Stimulated activated CD4-positive, alpha-beta T cell treated with anti-CD3 and anti-CD28 coated beads, Interleukin-15, amount 100 ng/mL, for 24 hours (primary cell): ENCODE results near the gene AAMDC.
"Not testable (repeated sequence)": the region's sequence is repeated elsewhere in the genome, so short reads cannot be mapped to it uniquely, and the experiment has no call there.

Experiments used
- DNase-seq: peaks from one replicate; pipeline ENCODE4 v3.0.0-alpha.2; 2020

The AAMDC gene

DNA sequence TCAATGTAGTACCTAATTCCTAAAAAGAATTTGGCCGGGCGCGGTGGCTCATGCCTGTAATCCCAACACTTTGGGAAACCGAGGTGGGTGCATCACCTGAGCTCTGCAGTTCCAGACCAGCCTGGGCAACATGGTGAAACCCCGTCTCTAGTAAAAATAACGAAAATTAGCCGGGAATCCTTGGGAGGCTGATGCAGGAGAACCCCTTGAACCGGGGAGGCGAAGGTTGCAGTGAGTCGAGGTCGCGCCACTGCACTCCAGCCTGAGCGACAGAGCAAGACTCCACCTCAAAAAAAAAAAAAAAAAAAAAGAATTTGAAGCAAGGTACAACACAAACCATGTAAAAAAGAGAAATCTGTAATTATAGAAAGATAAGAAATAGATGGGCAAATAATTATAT, 1.2 kb downstream of the AAMDC start:
- DNase-seq = not testable (repeated sequence)

DNA sequence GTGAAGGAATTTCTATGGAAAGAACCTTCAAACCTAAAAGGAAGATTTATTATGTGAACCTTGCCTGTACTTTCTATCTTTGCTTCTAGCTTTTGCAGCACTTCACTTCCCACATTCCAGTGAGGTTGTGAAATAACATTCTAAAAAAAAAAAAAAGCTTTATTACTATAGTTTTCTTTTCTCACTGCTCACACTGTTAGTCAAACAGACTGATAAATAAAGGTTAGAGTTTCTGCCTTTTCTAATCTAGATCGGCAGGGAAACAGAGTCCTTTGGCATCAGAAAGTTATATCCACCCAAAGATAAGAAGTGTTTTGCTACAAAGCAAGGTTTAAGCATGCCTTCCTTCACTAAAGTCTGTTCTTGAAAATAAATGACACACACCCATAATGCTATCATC, 2.8 kb downstream of the AAMDC start:
- DNase-seq = no peak

DNA sequence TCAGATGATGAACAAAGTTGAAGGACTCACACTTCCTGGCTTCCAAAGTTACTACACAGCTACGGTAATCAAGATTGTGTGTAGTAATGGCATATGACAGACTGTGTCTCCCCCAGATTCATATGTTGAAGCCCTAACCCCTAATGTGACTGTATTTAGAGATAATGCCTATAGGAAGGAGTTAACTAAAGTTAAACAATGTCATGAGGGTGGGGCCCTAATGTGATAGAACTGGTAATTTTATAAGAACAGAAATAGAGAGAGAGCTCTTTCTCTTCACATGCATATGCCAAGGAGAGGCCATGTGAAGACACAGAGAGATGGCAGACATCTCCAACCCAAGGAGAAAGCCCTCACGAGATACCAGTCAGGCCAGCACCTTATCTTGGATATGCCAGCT, 8.0 kb downstream of the AAMDC start:
- no peak for DNase-seq

DNA sequence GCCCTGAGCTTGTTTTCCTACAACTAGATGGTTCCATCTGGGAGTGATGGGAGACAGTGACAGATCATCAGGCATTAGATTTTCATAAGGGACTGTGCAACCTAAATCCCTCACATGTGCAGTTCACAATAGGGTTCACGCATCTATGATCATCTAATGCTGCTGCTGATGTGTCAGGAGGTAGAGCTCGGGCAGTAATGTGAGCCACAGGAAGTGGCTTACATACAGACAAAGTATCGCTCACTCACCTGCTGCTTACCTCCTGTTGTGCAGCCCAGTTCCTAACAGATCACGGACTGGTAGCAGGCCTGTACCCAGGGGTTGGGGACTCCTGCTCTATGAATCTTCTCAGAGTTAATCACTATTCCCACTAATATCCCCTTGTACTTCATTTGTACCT, 12.4 kb downstream of the AAMDC start:
- DNase-seq = no peak

DNA sequence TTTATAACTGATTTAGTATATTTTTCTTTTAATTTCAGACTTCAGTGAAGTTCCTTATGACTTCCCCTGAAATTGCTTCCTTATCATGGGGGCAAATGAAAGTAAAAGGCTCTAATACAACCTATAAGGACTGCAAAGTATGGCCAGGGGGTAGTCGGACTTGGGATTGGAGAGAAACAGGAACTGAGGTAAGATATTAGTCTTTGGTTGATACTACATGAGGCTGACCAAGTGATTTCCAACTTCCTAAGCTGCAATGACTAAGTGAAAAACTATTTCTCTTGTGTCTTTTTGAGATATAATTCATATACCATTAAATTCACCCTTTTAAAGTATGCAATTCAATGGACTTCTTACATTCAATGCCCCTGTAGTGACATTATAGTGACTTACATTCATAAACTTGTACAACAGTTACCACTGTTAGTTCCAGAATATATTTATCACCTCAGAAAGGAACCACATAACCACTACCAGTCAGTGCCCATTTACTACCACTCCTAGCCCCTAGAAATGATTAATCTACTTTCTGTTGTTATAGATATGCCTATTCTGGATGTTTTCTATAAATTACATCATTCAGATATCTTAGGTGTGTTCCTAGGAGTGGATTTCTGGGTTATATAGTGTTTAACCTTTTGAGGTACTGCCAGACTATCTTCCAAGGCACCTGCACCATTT, 21.6 kb downstream of the AAMDC start:
- DNase-seq = no peak

DNA sequence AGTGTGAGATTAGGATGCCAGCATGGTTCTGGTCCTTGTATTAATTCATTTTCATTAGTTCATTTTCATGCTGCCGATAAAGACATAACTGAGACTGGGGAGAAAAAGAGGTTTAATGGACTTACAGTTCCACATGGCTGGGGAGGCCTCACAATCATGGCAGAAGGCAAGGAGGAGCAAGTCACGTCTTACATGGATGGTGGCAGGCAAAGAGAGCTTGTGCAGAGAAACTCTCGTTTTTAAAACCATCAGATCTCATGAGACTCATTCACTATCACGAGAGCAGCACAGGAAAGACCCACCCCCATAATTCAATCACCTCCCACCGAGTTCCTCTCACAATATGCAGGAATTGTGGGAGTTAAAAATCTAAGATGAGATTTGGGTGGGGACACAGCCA, 22.8 kb downstream of the AAMDC start:
- not testable (repeated sequence) for DNase-seq

DNA sequence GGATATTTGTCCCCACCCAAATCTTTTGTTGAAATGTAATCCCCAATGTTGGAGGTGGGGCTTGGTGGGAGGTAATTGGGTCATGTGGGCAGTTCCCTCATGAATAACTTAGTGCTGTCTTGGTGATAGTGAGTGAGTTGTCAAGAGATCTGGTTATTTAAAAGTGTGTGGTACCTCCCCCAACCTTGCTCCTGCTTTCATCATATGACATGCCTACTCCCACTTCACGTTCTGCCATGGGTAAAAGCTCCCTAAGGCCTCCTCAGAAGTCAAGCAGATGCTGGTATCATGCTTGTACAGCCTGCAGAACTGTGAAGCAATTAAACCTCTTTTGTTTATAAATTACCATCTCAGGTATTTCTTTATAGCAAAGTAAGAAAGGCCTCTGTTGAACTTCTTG, 30.6 kb downstream of the AAMDC start:
- no peak for DNase-seq

DNA sequence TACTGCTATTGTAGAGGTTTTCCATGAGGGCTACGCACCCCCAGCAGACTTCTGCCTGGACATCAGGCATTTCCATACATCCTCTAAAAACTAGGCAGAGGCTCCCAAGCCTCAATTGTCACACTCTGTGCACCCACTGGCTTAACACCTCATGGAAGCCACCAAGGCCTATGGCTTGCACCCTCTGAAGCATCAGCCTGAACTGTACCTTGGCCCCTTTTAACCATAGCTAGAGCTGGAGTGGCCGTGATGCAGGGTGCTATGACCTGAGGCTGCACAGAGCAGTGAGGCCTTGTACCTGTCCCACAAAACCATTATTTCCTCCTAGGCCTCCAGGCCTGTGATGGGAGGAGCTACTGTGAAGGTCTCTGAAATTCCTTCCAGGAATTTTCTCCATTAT, 33.9 kb downstream of the AAMDC start:
- DNase-seq = no peak

DNA sequence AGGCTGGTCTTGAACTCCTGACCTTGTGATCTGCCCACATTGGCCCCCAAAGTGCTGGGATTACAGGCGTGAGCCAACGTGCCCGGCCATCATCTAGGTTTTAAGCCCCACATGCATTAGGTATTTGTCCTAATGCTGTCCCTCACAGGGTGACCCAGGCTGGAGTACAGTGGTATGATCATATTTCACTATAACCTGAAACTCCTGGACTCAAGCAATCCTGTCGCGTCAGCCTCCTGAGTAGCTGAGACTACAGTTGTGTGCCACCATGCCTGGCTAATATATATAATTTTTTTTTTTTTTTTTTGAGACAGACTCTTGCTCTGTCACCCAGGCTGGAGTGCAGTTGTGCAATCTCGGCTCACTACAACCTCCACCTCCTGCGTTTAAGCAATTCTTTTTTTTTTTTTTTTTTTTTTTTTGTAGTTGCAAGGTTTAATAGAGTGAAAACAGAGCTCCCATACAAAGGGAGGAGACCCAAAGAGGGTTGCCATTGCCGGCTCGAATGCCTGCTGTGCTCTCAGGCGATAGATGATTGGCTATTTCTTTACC, 37.0 kb downstream of the AAMDC start:
- DNase-seq = not testable (repeated sequence)

DNA sequence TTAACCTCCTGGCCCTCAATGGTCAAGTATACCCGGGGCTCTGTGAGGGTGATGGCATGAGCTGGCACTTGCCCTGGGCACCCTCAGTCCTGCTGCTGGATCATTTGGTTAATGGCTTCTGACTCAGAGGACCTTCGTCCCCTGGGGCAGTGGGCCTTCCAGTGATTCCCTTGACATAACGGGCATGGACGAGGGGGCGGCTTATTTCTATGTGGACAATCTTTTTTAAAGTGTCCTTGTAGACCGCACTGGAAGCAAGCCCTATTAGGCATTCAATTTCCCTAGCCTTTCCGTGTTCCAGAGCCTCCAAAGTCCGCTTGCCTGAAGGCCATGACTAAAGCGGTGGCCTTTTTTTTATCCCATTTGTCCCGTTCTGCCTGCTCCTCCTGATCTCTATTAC, 40.5 kb downstream of the AAMDC start:
- DNase-seq = not testable (repeated sequence)

DNA sequence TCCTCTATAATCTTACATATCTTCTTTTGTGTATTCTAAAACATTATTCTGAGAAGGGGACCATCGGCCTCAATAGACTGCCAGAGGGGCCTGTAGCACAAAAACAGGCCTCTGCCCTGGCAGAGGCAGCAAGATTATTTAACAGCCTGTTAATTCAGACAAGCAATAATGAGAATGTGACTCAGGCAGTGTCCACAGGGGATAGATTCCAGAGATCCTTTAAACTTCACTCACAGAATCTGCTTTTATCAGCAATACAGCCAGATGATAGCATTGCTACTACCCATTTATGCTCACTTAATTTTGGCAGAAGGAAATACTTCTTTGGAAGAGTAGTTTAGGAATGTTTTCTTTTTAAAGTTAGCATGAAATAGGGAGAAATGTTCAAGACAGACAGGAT, 44.9 kb downstream of the AAMDC start:
- no peak for DNase-seq

DNA sequence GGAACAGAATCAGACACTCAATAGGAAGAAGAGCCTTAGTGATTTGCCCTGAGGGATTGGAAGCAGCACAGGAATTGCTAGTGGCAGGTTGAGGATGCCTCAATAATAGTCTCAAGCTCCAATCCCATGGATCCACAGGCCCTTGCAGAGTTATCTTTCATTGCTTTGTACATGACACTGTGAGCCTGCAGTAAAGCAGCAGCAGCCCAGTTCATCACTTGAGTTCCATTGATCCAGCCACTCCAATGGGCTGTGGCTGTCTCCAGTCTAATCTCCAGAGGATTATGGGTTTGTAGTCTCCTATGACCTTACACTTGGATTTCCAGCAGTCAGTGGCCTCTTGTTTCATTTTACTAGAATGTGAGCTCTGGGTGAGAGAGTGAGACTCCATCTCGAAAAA, 45.4 kb downstream of the AAMDC start:
- DNase-seq = no peak

DNA sequence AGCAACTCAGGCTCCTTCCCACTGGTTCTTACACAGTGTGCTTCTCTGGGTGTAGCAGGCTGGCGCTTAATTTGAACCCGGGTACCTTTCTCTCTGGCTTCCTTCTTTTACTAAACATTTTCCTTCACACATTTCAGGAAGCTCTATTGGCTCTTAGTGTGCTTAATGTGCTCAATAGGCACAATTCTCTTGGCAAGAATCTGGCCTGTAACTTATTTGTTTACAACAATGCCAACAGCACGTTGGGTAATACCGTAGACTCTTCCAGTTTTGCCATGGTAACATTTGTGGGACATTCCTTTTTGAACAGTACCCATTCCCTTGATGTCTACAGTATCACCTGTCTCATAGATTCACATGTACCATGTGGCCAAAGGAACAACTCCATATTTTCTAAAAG, 47.8 kb downstream of the AAMDC start:
- DNase-seq = no peak

DNA sequence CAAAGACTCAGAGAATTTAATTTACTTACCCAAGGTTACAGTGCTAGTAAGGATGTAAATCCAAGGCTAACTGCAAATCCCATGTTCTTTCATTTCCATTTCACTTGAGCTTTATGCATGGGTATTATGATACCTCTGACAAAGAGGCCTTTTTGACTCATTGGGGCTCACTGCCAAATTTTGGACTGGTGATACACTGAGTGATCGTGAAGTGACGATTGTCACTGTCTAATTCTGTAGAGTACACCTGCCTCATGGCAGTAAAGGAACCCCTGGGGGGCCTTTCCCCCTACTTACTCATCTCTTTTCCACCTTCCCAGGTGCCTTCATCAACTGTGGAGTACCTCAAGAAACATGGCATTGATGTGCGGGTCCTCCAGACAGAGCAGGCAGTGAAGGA, 50.9 kb downstream of the AAMDC start:
- DNase-seq = no peak

DNA sequence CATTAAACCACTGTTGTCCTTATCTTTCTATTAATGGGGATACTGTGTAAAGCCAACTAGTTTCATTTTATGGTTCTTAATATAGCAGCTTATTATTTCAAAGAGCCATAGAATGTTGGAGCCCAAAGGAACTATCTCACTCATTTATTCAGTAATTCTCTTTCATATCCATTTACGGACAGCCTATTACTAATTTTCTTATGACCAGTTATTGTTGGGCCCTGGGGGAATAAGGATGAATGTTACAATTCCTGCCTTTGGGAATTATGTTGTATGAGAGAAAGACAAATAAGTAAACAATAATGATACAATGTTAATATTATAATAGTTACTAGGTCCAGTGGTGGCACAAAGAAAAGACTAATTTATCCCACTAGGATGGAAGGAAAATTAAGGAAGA, 52.4 kb downstream of the AAMDC start:
- DNase-seq = no peak

DNA sequence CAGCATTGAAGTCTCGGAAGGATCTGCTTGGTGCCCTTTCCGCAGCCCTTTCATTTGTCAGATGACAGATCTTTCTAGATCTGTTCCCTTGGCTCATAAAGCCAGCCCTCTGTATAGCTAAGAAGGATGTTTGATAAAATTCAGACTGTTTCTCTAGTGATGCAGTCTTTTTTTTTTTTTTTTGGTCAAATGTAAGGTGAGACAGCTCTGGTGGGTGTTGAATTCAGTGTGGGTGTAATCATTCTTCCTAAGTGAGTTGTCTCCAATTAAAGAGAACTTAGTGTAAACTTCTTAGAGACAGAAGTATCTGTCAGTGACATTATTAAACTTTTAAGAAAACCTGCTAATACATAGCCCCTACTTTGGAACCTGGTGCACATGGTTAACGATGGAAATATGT, 53.3 kb downstream of the AAMDC start:
- no peak for DNase-seq

DNA sequence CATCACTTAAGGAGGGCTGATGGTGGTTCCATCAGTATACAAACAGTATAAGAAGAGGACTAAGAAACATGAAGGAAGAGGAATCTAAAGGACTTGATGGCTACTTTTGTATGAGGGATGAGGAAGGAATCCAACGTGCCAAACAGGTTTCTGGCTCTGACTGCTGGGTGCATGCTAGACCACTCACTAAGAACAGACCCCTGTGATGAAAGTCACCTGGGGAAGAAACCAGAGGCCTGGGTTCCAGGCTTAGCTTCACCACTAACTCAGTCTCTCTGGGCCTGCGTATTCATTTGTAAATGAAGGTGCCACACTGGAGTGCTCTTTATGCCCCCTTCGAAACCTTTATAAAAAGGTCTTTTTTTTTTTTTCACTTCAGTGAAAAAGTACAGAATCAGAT, 55.1 kb downstream of the AAMDC start:
- DNase-seq = no peak

DNA sequence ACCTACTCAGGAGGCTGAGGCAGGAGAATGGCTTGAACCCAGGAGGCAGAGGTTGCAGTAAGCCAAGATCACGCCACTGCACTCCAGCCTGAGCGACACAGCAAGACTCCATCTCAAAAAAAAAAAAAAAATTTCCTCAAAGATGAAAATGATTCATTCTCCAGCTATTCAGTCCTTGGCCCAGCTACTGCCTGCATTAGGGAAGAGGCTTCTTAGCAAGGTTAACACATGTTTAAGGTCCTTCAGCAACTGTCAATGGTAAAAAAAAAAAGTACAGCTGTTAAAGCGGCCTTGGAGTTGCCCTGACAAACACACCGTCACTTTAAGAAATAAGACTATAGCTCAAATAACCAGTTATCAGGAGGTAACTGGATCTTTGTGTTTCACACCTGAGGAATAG, 57.3 kb downstream of the AAMDC start:
- DNase-seq = not testable (repeated sequence)

DNA sequence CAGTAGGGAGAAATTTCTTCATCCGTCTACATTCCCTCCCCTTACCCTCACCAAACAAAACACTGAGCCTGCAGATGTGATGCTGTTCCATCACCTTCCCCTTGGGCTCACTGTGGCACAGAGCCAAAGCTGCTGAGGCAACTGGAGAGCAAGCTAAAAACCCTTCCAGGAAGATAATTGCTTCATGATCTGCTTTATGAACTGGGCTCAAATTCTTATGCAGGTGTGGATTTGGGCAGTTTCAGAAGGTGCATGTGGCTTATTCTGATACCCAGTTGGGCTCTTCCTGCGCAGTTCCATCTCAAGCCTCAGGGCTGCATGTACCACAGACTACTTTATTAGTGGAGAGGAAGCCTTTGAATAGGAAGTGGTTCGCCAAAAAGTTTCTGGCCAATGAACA, 58.3 kb downstream of the AAMDC start:
- DNase-seq = no peak

DNA sequence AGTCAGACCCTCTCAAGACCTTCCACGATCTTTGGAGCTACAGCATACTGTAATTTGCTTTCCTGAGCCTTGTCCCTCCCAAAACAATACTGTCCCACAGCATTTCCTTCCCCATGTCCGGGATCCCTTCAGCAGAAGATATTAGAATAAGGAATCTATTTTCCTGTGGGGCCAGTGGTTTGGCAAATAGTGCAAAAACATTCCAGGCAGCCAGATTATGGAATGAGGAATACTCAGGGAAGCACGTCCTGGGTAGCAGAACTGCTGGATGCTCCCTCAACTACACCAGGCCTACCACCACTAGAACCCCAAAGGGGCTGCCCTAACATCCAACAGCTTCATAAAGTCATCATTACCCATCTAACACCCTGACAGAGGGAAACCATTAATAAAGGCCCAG, 61.5 kb downstream of the AAMDC start:
- no peak for DNase-seq

DNA sequence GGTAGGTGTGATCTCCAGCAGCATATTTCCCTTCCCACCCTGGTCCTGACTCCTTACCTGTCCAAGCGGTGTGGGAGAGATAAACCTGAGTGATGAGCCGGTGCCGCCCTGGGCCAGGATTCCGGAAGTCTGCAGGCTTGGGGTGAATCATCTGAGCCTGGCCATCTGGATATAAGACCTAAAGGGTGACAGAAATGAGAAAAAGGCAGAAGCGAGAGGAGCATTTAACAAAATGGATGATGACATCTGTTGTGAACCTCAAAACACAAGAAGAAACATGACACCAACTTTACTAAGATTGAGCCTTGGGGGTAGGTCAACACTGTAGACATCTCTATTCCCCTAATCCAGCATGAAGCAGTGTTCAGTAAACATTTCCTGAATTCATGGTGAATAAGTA, 62.8 kb downstream of the AAMDC start:
- no peak for DNase-seq

DNA sequence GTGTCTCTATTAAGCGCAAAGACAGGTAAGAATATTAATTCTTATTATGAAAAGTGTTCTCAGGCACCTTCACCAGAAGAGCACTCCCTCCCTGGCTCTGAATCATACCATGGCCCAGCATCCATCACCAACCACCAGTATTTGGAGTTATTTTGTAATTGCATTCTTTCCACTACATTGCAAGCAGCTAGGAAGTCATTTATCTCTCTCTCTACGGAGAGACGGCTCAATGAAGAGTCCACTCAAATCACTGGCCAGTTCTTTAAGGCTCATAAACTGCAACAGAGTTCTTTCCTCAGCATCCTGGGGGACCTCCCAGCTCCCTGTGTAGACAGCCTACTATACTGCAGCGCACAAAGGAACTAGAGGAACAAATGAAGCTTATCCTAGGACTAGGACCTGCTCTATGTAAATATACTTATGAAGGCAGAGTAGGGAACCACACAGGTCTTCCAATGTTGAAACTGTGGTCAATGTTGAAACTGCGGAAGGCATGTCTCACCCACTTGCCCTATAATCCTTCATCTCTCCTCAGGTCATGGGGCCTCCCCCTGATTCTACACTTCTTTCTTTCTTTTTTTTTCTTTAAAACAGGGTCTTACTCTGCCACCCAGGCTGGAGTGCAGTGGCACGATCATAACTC, 63.4 kb downstream of the AAMDC start:
- DNase-seq = no peak

DNA sequence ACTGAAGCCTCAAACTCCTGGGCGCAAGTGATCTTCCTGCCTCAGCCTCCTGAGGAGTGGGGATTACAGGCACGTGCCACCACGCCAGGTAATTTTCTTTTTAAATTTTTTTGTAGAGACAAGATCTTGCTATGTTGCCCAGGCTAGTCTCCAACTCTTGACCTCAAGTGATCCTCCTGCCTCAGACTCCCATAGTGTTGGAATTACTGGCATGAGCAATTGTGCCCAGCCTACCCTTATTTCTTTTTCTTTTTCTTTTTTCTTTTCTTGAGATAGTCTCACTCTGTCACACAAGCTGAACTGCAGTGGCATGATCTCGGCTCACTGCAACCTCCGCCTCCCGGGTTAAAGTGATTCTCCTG, 63.9 kb downstream of the AAMDC start:
- DNase-seq = no peak

DNA sequence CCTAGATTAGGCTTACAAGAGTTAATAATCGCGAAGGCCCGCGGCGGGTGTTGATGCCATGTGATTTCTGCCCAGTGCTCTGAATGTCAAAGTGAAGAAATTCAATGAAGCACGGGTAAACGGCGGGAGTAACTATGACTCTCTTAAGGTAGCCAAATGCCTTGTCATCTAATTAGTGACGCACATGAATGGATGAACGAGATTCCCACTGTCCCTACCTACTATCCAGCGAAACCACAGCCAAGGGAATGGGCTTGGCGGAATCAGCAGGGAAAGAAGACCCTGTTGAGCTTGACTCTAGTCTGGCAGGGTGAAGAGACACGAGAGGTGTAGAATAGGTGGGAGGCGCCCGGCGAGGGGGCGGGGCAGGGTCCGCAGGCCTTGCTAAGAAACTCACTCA, 65.5 kb downstream of the AAMDC start:
- no peak for DNase-seq

DNA sequence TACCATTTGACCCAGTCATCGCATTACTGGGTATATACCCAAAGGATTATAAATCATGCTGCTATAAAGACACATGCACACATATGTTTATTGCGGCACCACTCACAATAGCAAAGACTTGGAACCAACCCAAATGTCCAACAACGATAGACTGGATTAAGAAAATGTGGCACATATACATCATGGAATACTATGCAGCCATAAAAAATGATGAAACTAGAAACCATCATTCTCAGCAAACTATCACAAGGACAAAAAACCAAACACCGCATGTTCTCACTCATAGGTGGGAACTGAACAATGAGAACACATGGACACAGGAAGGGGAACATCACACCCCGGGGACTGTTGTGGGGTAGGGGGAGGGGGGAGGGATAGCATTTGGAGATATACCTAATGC, 68.1 kb downstream of the AAMDC start:
- DNase-seq = not testable (repeated sequence)
